WERI-Rb-1 (cell line): ENCODE results near the gene MAP3K14.
A peak's percentile ranks its signal among the peaks of the same experiment; 100 is the strongest.

Experiments used
- DNase-seq: peaks from one replicate; pipeline ENCODE4 v3.0.0-alpha.2; 2020
- H3K27ac ChIP-seq: fragments of 250-450 bp; sonication (Bioruptor Pico); 2 replicates; pipeline ENCODE4 v1.5.1; 2020; ENCODE audit warnings: mild to moderate bottlenecking, moderate library complexity
- H3K27me3 ChIP-seq: fragments of 250-450 bp; sonication (Bioruptor Pico); 2 replicates; pipeline ENCODE4 v1.5.1; 2021; ENCODE audit warnings: mild to moderate bottlenecking, low read depth, moderate library complexity; ENCODE audit not compliant: insufficient read depth, severe bottlenecking
- H3K36me3 ChIP-seq: fragments of 250-450 bp; sonication (Bioruptor Pico); 2 replicates; pipeline ENCODE4 v1.5.1; 2020; ENCODE audit warnings: mild to moderate bottlenecking, moderate library complexity
- H3K4me3 ChIP-seq: 2 replicates; pipeline ENCODE4 v1.5.1; 2011; ENCODE audit warnings: low read depth, mild to moderate bottlenecking, control low read depth, low read length
- H3K9me3 ChIP-seq: fragments of 250-450 bp; sonication (Bioruptor Pico); 2 replicates; pipeline ENCODE4 v1.5.1; 2021; ENCODE audit warnings: mild to moderate bottlenecking, moderate library complexity; ENCODE audit not compliant: severe bottlenecking
- TF ChIP-seq, protein P1 (sequence below): IDR thresholded peaks from 2 replicates; pipeline ENCODE4 v1.5.1; 2011; ENCODE audit warnings: low read depth, mild to moderate bottlenecking, control low read depth, inconsistent platforms, low read length

MAP3K14 gene

GRCh38 chr17:45341533-45342158 lies 24.8 kb upstream of the MAP3K14 start:
- TF ChIP-seq, protein P1, sequence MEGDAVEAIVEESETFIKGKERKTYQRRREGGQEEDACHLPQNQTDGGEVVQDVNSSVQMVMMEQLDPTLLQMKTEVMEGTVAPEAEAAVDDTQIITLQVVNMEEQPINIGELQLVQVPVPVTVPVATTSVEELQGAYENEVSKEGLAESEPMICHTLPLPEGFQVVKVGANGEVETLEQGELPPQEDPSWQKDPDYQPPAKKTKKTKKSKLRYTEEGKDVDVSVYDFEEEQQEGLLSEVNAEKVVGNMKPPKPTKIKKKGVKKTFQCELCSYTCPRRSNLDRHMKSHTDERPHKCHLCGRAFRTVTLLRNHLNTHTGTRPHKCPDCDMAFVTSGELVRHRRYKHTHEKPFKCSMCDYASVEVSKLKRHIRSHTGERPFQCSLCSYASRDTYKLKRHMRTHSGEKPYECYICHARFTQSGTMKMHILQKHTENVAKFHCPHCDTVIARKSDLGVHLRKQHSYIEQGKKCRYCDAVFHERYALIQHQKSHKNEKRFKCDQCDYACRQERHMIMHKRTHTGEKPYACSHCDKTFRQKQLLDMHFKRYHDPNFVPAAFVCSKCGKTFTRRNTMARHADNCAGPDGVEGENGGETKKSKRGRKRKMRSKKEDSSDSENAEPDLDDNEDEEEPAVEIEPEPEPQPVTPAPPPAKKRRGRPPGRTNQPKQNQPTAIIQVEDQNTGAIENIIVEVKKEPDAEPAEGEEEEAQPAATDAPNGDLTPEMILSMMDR = no peak
- H3K27me3 ChIP-seq = no peaks in the 10 kb centered on the region
- H3K9me3 ChIP-seq = no peaks in the 10 kb centered on the region
- no peak overlapping the region for H3K4me3 ChIP-seq
- DNase-seq = peak; percentile 71
- no peak overlapping the region for H3K27ac ChIP-seq
- H3K36me3 ChIP-seq = no peaks in the 10 kb centered on the region

DNA sequence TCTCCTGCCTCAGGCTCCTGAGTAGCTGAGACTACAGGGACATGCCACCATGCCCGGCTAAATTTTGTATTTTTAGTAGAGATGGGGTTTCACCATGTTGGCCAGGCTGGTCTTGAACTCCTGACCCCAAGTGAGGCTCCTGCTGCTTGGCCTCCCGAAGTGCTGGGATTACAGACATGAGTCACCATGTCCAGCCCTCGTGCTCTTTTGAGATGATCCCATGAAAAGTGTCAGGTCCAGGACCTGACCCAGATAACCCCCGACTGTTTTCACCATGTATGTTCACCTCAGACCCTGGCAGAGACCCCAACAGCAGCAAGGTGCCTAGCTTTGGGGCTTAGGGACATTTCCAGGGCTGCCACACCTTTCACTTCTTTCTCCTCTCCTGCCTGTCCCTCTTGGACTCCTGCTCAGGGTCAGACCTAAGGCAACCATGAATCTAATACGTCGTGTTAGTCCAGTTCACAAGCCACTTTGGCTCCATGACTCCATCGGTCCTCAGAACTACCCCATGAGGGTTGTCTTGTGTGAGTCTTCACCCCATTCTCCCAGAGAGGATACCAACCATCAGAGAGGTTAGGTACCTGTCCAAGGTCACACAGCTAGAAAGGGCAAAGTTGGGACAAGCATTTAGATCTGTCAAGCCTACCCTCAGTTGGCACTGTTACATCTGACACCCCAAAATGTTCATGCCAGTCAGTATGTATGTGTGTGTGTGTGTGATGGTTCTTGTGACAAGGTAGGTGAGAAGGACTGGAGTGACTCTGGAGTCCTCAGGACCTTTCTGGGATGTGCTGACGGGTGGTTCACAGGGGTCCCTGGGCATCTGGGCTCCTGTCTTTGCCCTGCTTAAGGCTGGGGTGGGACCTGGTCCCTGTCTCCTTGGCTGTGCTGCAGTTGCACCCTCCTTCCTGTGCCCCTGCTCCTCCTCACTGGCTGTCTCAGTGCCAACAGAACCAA lies 23.1 kb upstream of the MAP3K14 start:
- TF ChIP-seq, protein P1 = no peak

GRCh38 chr17:45338996-45339535 lies 22.2 kb upstream of the MAP3K14 start:
- Histone ChIP-seq H3K36me3 (no peaks in the 10 kb centered on the region), H3K27ac (no peak overlapping the region), H3K27me3 (no peaks in the 10 kb centered on the region), H3K4me3 (no peak overlapping the region), H3K9me3 (no peaks in the 10 kb centered on the region)
- TF ChIP-seq, protein P1 = no peak
- DNase-seq = no peak

More for the DNA sequence above, 23.1 kb upstream of the MAP3K14 start:
- Histone ChIP-seq H3K4me3 (no peak overlapping the region), H3K27me3 (no peaks in the 10 kb centered on the region), H3K9me3 (no peaks in the 10 kb centered on the region), H3K36me3 (no peaks in the 10 kb centered on the region), H3K27ac (no peak overlapping the region)
- DNase-seq = no peak

- no peak for DNase-seq
- Histone ChIP-seq H3K4me3 (no peak overlapping the region), H3K36me3 (no peaks in the 10 kb centered on the region), H3K27ac (no peak overlapping the region), H3K27me3 (no peaks in the 10 kb centered on the region), H3K9me3 (no peaks in the 10 kb centered on the region)
- TF ChIP-seq, protein P1 = no peak
Observed at GRCh38 chr17:45338023-45338781, 21.4 kb upstream of the MAP3K14 start.

DNA sequence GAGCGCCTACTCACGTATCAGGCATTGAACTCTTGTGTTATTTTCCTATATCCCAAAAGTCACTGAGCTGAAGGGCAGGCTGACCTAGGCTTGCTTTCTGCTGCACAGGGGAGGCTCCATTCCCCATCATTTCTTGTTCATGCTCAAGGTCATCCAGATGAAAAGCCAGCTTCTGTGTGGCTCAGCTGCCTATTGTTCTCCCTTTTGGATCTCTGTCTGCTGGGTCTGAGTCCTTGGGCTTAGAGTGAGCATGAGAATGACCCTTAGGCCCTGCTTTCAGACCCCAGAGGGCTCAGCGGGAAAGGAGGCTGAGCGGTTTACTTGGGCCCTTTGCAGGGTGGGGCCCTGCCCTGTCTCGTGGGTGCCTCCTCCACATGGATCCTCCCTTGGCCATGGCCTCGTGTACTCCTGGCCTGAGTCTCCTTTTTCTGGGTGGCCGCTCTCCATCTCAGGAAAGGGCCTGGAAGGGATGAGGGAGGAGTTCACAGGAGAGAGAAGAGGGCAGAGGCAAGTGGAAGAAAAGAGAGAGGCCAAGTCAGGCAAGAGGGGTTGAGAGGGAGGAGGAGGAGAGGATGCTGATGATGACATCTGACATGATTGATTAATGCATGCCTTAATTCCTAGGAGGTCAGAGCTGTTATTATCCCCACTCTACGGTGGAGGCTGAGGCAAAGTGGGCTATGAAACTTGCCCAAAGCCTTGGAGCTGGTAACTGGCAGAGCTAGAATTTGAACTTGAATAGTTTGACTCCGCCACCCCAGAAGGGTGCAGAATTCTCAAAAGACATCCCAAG lies 19.8 kb upstream of the MAP3K14 start:
- no peaks in the 10 kb centered on the region for H3K9me3 ChIP-seq
- no peaks in the 10 kb centered on the region for H3K27me3 ChIP-seq
- DNase-seq = peak; percentile 4
- no peak overlapping the region for H3K4me3 ChIP-seq
- no peak overlapping the region for H3K27ac ChIP-seq
- no peaks in the 10 kb centered on the region for H3K36me3 ChIP-seq
- TF ChIP-seq, protein P1 = no peak
